GM19328 (cell line): Measurements from ENCODE around the gene AACS.

Experiments
- ATAC-seq: cut with Tn5 transposase; IDR thresholded peaks from one replicate; pipeline ENCODE4 v1.9.1; 2021; ENCODE audit warnings: mild to moderate bottlenecking, moderate library complexity; ENCODE audit not compliant: unreplicated experiment

The AACS gene

GRCh38 chr12:125149160-125150108, 84.2 kb downstream of the AACS start:
- ATAC-seq: peak; percentile 90

DNA sequence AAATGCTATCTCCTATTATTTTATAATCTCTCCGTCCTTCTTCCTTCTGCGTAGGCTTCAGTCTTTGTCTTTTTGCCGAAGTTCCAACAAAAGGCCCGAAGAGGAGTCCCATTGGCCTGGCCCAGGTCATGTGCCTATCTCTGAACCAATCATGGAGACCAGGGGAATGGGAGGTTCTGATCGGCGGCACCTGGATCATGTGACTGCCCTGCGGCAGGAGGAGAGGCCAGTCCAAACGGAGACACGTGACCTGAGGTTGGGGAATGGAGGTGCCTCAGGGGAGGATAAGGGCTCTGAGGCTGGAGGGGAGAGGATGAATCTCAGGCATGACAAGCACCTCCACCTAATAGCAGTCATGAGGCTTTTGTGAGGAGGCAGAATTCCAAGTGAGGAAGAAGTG, 86.0 kb downstream of the AACS start:
- no peak for ATAC-seq

GRCh38 chr12:125152463-125152862, 87.2 kb downstream of the AACS start:
- no peak for ATAC-seq

DNA sequence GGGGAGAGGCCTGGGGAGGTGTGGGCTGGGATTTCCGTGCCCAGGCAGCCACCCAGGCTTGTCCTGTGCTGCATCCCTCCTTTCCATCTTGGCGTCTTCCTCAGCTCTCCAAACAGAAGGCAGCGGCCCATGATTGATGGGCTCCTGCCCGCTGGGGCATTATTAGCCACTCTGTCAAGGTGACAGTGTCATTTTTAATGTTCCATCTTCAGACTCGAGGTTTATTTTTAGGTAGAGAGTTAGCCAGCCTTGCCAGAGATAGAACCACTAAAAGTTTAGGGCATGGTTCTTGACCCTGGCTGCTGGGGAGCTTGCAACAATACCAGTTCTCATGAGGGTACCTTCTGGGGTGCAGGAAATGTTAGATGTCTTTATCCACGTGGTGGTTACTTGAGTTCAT, 90.1 kb downstream of the AACS start:
- ATAC-seq: no peak

DNA sequence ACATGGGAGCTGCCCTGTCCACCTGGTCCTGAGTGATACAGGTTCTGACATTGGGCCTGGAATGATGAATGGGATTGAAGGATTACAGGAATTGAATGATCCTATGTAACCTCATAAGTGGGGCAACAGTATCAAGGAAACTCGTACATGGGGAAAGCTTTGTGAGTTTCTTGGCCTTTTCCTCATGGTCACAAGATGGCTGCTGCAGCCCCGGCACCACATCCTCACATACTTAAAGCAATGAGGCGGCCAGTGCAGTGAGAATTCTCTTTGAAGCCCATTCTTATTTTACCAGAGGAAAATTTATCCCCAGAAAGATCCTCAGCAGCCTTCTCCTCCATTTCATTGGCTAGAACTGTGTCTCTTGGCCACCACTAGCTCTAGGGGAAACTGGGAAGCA, 91.9 kb downstream of the AACS start:
- no peak for ATAC-seq

GRCh38 chr12:125159702-125160101, 94.5 kb downstream of the AACS start:
- no peak for ATAC-seq

DNA sequence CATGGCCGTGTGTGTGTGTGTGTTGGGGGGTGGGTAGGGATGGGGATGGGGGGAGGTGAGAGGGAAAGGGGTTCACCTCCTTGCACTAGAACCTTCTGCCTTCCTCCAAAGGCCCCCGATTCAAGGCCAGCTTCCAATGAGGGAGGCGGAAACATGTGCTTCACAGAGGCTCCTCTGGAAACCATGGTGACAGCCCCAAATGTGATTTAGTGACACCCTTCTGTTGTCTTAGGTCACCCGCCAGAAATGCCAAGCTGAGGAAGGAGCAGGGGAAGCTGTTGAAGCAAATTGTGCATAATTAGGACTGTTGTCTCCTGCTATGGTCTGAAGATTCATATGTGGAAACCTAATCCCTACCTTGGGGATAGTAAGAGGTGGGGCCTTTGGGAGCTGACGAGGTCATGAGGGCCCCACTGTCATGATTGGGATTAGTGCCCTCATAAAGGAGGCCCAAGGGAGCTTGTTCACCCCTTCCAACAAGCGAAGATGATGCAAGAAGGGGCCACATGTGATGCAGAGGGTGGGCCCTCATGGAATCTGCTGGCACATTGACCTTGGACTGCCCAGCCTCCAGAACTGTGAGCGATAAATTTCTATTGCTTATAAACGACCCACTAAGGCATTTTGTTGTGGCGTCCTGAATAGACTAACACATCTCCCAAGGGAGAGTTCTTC, 95.2 kb downstream of the AACS start:
- no peak for ATAC-seq

DNA sequence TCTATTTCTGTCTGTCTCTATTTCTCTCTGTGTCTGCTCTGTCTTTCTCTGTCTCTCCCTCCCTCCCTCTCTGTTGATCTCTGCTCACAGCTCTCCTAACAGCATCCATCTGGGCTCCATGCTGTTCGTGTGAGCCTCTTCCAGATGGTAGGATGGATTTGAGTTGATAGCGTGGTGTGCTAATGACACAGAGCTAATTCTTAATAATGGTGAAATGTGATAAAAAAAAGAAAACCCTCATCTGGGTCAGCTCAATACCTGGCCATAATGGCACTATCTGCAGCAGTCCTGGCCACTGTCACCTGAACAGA, 96.4 kb downstream of the AACS start:
- no peak for ATAC-seq

DNA sequence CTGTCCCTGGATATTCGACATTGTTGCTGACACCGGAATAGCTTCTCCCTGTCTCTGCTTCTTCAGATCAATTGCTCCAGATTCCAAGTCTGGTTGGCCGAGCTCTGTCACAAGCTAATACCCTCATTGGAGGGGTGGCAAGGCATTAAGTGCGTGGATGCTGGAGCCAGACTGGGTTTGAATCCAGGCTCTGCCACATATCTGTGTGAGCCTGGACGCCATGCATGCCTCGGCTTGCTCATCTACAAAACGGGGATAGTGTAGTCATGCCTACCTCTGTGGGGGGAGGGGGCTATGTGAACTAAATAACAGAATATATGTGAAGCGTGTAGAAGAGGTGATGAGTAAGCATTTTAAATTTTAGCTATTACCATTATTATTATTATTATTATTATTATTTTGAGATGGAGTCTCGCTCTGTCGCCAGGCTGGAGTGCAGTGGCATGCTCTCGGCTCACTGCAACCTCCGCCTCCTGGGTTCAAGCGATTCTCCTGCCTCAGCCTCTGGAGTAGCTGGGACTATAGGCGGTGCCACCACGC, 97.3 kb downstream of the AACS start:
- ATAC-seq: no peak

DNA sequence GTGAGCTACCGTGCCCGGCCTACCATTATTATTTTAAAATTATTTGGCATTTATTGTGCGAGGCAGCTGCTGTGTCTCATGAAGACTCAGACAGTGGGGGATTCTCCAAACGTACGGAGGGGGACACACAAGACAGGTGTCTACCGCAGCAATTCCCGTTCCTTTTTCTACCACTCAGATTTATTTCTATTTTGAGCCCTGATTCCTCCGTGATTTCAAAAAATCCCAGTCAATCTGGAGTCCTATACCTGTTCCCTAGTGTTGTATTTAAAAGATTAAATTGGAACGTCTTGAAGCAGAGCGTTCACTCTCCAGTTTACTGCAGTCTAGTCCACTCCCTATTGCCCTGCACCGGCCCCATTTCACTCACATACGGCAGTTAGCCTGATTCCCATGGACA, 97.9 kb downstream of the AACS start:
- ATAC-seq: no peak

DNA sequence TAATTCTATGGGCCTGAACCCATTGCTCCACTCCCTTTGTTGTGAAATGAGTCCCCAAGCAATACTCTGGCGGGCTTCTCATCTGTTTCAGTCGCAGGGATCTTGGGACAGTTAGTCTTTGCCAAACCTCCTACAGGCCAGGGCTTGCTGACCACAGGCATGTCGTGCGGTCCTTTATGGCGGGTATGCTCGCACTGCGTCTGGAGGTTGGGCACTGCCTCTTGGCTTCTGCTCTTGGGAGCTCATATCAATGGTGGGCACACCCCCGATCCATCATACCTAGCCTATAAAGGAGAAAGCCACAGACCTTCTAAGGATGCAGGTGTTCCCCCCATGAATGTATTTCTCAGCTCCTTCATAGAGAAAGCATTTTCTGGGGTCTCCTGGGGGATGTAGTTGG, 99.3 kb downstream of the AACS start:
- no peak for ATAC-seq

GRCh38 chr12:125166041-125166440, 100.8 kb downstream of the AACS start:
- no peak for ATAC-seq

GRCh38 chr12:125167658-125168057, 102.4 kb downstream of the AACS start:
- no peak for ATAC-seq

DNA sequence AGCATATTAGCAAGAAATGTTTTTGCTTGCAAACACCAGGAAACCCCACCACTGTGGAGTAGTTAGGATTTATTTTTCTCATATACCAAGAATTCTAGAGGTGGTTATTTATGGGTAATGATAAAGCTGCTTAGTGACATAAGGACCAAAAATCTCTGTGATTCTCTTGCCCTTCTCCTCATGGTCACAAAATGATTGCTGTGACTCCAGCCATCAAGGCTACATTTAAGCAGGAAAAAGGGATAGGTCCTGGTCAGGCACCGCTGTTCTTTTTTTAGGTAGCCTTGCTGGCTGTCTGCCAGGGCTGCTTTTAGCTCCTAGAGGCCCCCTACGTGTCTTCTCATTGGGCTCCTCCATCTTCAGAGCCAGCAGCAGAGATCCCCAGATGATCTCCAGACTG, 104.2 kb downstream of the AACS start:
- ATAC-seq: no peak

DNA sequence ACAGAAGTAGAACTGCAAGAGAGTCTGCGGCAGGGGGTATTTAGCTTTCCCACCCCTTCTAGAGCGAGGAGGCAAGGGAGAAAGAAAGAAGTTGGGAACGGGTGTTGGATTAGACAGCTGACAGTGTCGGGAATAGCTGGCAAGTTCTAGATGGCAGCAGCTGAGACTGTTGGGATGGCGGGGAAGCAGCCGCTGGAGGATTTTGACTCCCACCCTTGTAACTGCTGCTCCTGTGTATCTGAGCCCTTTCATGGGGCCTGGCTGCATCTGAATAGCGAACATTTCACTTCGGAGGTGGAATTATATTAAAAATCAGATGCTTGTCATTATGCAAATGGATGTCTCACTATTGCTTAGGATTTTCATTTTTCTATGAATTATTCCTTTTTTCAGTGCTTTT, 104.6 kb downstream of the AACS start:
- ATAC-seq: no peak

GRCh38 chr12:125171267-125171666, 106.0 kb downstream of the AACS start:
- no peak for ATAC-seq

DNA sequence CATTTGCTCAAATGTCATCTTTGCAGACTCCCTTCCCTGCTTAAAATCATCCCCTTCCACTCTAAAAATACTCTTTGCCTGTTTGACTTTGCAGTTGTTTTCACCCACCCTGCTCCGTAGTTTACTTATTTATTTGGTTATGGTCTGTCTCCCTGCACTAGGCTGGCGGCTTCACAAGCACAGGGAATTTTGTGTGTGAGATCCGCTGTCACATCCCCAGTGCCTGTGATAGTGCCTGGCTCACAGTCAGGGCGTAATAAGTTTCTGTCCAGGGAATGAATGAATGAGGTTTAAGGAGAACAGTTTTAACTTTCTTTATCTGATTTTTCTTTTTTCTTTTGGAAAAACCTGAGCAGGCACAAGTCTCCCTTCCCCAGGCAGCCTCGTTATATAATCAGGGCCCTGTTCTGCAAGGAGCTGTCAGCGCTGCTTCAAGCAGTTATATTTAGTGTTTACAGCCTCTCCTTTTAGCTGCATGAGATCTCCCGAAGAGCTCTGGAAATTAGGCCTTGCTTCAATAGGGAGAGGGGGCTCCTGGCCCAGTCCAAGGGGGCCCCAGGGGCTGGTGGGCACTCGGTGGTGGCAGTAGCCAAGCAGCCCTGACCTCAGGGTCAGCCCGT, 107.1 kb downstream of the AACS start:
- ATAC-seq: no peak

- ATAC-seq: no peak
These were observed 110.3 kb downstream of the AACS start for GRCh38 chr12:125175576-125175975.

- no peak for ATAC-seq
These were observed 113.0 kb downstream of the AACS start for GRCh38 chr12:125178222-125178621.

- no peak for ATAC-seq
These were observed 114.9 kb downstream of the AACS start for GRCh38 chr12:125180144-125180543.

DNA sequence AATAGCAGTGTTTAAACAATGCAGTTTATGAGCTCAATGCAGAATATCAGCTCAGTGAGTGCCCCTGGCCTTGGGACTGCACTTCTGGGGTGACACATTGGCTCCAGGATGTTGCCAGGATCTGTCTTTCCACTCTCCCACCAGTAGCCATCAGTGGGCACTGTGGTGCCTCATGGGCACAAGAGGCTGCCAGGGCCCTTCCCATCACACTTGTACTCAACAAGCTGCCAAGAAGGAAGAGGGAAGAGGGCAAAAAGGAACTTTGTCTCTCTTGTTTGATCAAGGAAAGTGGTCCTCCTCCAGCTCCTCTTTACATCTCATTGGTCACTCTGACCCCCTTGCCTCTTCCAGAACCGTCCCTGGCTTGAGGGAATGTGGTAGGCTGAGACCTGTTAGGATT, 115.9 kb downstream of the AACS start:
- no peak for ATAC-seq
